GM21390 (cell line): ENCODE measurements around the gene TP53I13.

Experiments
- ATAC-seq: cut with Tn5 transposase; IDR thresholded peaks from one replicate; pipeline ENCODE4 v1.9.1; 2021; ENCODE audit not compliant: unreplicated experiment

Gene TP53I13

GRCh38 chr17:29613856-29614255, 45.4 kb downstream of the TP53I13 start:
- no peak for ATAC-seq

GRCh38 chr17:29614349-29615047, 46.0 kb downstream of the TP53I13 start:
- no peak for ATAC-seq

GRCh38 chr17:29615048-29615385, 46.5 kb downstream of the TP53I13 start:
- ATAC-seq: no peak

GRCh38 chr17:29615492-29616299, 47.2 kb downstream of the TP53I13 start:
- ATAC-seq: peak; percentile 58

- ATAC-seq: no peak
These were observed 48.0 kb downstream of the TP53I13 start for GRCh38 chr17:29616300-29617048.

GRCh38 chr17:29617125-29617480, 48.6 kb downstream of the TP53I13 start:
- ATAC-seq: peak; percentile 36

- no peak for ATAC-seq
These were observed 49.2 kb downstream of the TP53I13 start for GRCh38 chr17:29617481-29618271.

- no peak for ATAC-seq
These were observed 50.0 kb downstream of the TP53I13 start for GRCh38 chr17:29618272-29619065.

- ATAC-seq: no peak
These were observed 50.8 kb downstream of the TP53I13 start for GRCh38 chr17:29619251-29619650.

- no peak for ATAC-seq
These were observed 51.8 kb downstream of the TP53I13 start for GRCh38 chr17:29620271-29620670.

- ATAC-seq: no peak
These were observed 52.4 kb downstream of the TP53I13 start for GRCh38 chr17:29620779-29621500.

- ATAC-seq: no peak
These were observed 53.3 kb downstream of the TP53I13 start for GRCh38 chr17:29621751-29622194.
